SKM-1 (cell line): ENCODE results near the gene GALNTL6.

Source experiments
- DNase-seq: peaks from one replicate; lab custom pipeline; 2025; ENCODE audit not compliant: unreplicated experiment; lab: John Stamatoyannopoulos, UW

Gene GALNTL6

GRCh38 chr4:172521680-172522079 is 708.5 kb downstream of the GALNTL6 start:
- no peak for DNase-seq

GRCh38 chr4:172543249-172543648 is 730.0 kb downstream of the GALNTL6 start:
- no peak for DNase-seq

- DNase-seq: no peak
These were observed 733.6 kb downstream of the GALNTL6 start for GRCh38 chr4:172546782-172547181.

GRCh38 chr4:172547724-172548123 is 734.5 kb downstream of the GALNTL6 start:
- no peak for DNase-seq

GRCh38 chr4:172553216-172553615 is 740.0 kb downstream of the GALNTL6 start:
- no peak for DNase-seq

- DNase-seq: no peak
These were observed 741.4 kb downstream of the GALNTL6 start for GRCh38 chr4:172554588-172554987.

- DNase-seq: no peak
These were observed 742.5 kb downstream of the GALNTL6 start for GRCh38 chr4:172555725-172556124.

GRCh38 chr4:172573899-172574298 is 760.7 kb downstream of the GALNTL6 start:
- peak; percentile 29 for DNase-seq

GRCh38 chr4:172578712-172579111 is 765.5 kb downstream of the GALNTL6 start:
- DNase-seq: no peak

GRCh38 chr4:172584816-172585215 is 771.6 kb downstream of the GALNTL6 start:
- DNase-seq: no peak

- DNase-seq: no peak
These were observed 783.0 kb downstream of the GALNTL6 start for GRCh38 chr4:172596206-172596605.

- DNase-seq: no peak
These were observed 786.4 kb downstream of the GALNTL6 start for GRCh38 chr4:172599554-172599953.

- no peak for DNase-seq
These were observed 788.0 kb downstream of the GALNTL6 start for GRCh38 chr4:172601195-172601594.

- no peak for DNase-seq
These were observed 806.0 kb downstream of the GALNTL6 start for GRCh38 chr4:172619218-172619617.

GRCh38 chr4:172619798-172620197 is 806.6 kb downstream of the GALNTL6 start:
- no peak for DNase-seq

- DNase-seq: no peak
These were observed 815.1 kb downstream of the GALNTL6 start for GRCh38 chr4:172628263-172628662.

- DNase-seq: no peak
These were observed 817.1 kb downstream of the GALNTL6 start for GRCh38 chr4:172630280-172630679.

- DNase-seq: no peak
These were observed 818.6 kb downstream of the GALNTL6 start for GRCh38 chr4:172631832-172632231.

- DNase-seq: no peak
These were observed 835.3 kb downstream of the GALNTL6 start for GRCh38 chr4:172648471-172648870.

GRCh38 chr4:172649143-172649542 is 835.9 kb downstream of the GALNTL6 start:
- no peak for DNase-seq

GRCh38 chr4:172650758-172651530 is 837.7 kb downstream of the GALNTL6 start:
- DNase-seq: no peak

- DNase-seq: no peak
These were observed 838.8 kb downstream of the GALNTL6 start for GRCh38 chr4:172651961-172652360.

GRCh38 chr4:172652369-172652768 is 839.2 kb downstream of the GALNTL6 start:
- DNase-seq: no peak
